Caco-2 (cell line): ENCODE results near the gene STUM. TPM values are rescaled to one million over a fixed set of nuclear protein-coding genes. Genes with fewer than 3 reads are reported as not detected.

ENCODE experiments used
- BruUV-seq: library from RNA; stranded (reverse); fragments of 400-500 nt; replicated peaks from 2 replicates; lab custom pipeline; 2021; lab: Mats Ljungman, UMichigan
- CTCF ChIA-PET: fragments of 300-600 bp; sonication (Branson Sonifier 250); formaldehyde crosslinking; loops from one replicate; lab custom pipeline; 2022; ENCODE audit warnings: antibody characterized with exemption; lab: Charles Lee
- POLR2A ChIA-PET: fragments of 300-600 bp; sonication (Branson Sonifier 250); formaldehyde crosslinking; loops from one replicate; lab custom pipeline; 2022; ENCODE audit warnings: antibody characterized with exemption; lab: Charles Lee
- DNase-seq, 2 experiments: peaks; one replicate each; pipeline versions ENCODE4 v3.0.0 to v3.0.0-alpha.2; 2020 to 2022
- H3K27me3 ChIP-seq: replicated peaks from 2 replicates; pipeline ENCODE4 v1.6.0; 2011; ENCODE audit warnings: low read length; ENCODE audit not compliant: control insufficient read depth, insufficient read depth
- H3K36me3 ChIP-seq: 2 replicates; pipeline ENCODE4 v1.5.1; 2011; ENCODE audit warnings: low read length; ENCODE audit not compliant: control insufficient read depth, insufficient read depth
- H3K4me1 ChIP-seq: fragments of 250-450 bp; sonication (Bioruptor Pico); 2 replicates; pipeline ENCODE4 v1.5.1; 2020; ENCODE audit warnings: mild to moderate bottlenecking
- H3K4me3 ChIP-seq: 2 replicates; pipeline ENCODE4 v1.5.1; 2011; ENCODE audit warnings: low read depth, mild to moderate bottlenecking, control low read depth, low read length
- H3K9me3 ChIP-seq: fragments of 250-450 bp; sonication (Bioruptor Pico); 2 replicates; pipeline ENCODE4 v1.5.1; 2020; ENCODE audit warnings: mild to moderate bottlenecking, moderate library complexity
- H3K27ac Mint-ChIP-seq: one replicate; pipeline ENCODE4 v1.8.0; 2022; ENCODE audit warnings: mixed read lengths; ENCODE audit not compliant: unreplicated experiment
- H3K27me3 Mint-ChIP-seq: one replicate; pipeline ENCODE4 v1.8.0; 2022; ENCODE audit warnings: mixed read lengths; ENCODE audit not compliant: insufficient read depth, unreplicated experiment
- H3K36me3 Mint-ChIP-seq: one replicate; pipeline ENCODE4 v1.8.0; 2022; ENCODE audit warnings: mild to moderate bottlenecking, mixed read lengths; ENCODE audit not compliant: insufficient read depth, unreplicated experiment
- H3K4me1 Mint-ChIP-seq: one replicate; pipeline ENCODE4 v1.8.0; 2022; ENCODE audit warnings: low read depth, mixed read lengths; ENCODE audit not compliant: unreplicated experiment
- H3K4me3 Mint-ChIP-seq: one replicate; pipeline ENCODE4 v1.8.0; 2022; ENCODE audit warnings: mild to moderate bottlenecking, moderate library complexity, mixed read lengths; ENCODE audit not compliant: unreplicated experiment
- H3K9me3 Mint-ChIP-seq: one replicate; pipeline ENCODE4 v1.8.0; 2022; ENCODE audit warnings: mixed read lengths; ENCODE audit not compliant: unreplicated experiment
- CTCF ChIP-seq, 2 experiments: fragments of 200-600 bp in 1 of 2; IDR thresholded peaks; 1 replicate in 1 of 2; 2 replicates in 1 of 2; pipeline versions ENCODE4 v1.5.1 to v1.8.0; 2011 to 2022; ENCODE audit warnings: antibody characterized with exemption in 1 of 2, control low read depth in 1 of 2, inconsistent platforms in 1 of 2, low read depth in 1 of 2, low read length in 1 of 2, mild to moderate bottlenecking in 1 of 2, moderate library complexity in 1 of 2; ENCODE audit not compliant: insufficient read depth in 1 of 2, severe bottlenecking in 1 of 2, unreplicated experiment in 1 of 2
- intact Hi-C: fragments of 100-400 bp; cut with micrococcal nuclease; formaldehyde crosslinking; loops from one replicate; pipeline ENCODE4 v1.10.0; 2022; ENCODE audit not compliant: unreplicated experiment
- total RNA-seq: library from RNA; stranded (reverse); gene quantifications from 2 replicates; pipeline ENCODE4 v1.2.3, GENCODE V29; 2022

STUM gene
- total RNA-seq, 1 experiment from 2014 or later, result 1.7 TPM

GRCh38 chr1:226606311-226607267, 58.0 kb downstream of the STUM start:
- H3K27me3 Mint-ChIP-seq, result no peaks in the 10 kb centered on the region
- CTCF ChIA-PET, result interaction anchor here (1.0 kb wide), 1 partner anchor 44 kb away, joined by 3 read pairs; no protein-coding TSS in a partner anchor
- Histone ChIP-seq H3K4me3 (no peak overlapping the region), H3K27me3 (no peaks in the 10 kb centered on the region), H3K36me3 (no peaks in the 10 kb centered on the region), H3K4me1 (peaks cover 11% of the 10 kb centered on the region), H3K9me3 (no peaks in the 10 kb centered on the region)
- H3K27ac Mint-ChIP-seq, result no peak overlapping the region
- TF ChIP-seq CTCF (IDR thresholded peaks at IDR 0.05; ENCODE audit: insufficient read depth in 1 of 2, low read depth in 1 of 2, low read length in 1 of 2, severe bottlenecking in 1 of 2, unreplicated experiment in 1 of 2), result no peak
- no peak for DNase-seq
- peaks cover 5% of the 10 kb centered on the region for H3K36me3 Mint-ChIP-seq
- no TSS peak for BruUV-seq
- POLR2A ChIA-PET, result no interaction called here
- H3K4me3 Mint-ChIP-seq, result no peak overlapping the region
- H3K9me3 Mint-ChIP-seq, result no peaks in the 10 kb centered on the region
- peaks cover 4% of the 10 kb centered on the region for H3K4me1 Mint-ChIP-seq
- intact Hi-C loops, result no loop called here

GRCh38 chr1:226607268-226607660, 58.7 kb downstream of the STUM start:
- no peaks in the 10 kb centered on the region for H3K27me3 Mint-ChIP-seq
- H3K4me1 Mint-ChIP-seq, result peaks cover 4% of the 10 kb centered on the region
- Histone ChIP-seq H3K27me3 (no peaks in the 10 kb centered on the region), H3K9me3 (no peaks in the 10 kb centered on the region), H3K36me3 (no peaks in the 10 kb centered on the region), H3K4me1 (peaks cover 15% of the 10 kb centered on the region), H3K4me3 (no peak overlapping the region)
- no peak for DNase-seq
- H3K4me3 Mint-ChIP-seq, result no peak overlapping the region
- H3K9me3 Mint-ChIP-seq, result no peaks in the 10 kb centered on the region
- no TSS peak for BruUV-seq
- POLR2A ChIA-PET, result no interaction called here
- H3K27ac Mint-ChIP-seq, result no peak overlapping the region
- CTCF ChIA-PET, result interaction anchor here (1.0 kb wide), 1 partner anchor 45 kb away, joined by 3 read pairs; no protein-coding TSS in a partner anchor
- no peak for TF ChIP-seq CTCF (IDR thresholded peaks at IDR 0.05; ENCODE audit: insufficient read depth in 1 of 2, low read depth in 1 of 2, low read length in 1 of 2, severe bottlenecking in 1 of 2, unreplicated experiment in 1 of 2)
- intact Hi-C loops, result no loop called here
- H3K36me3 Mint-ChIP-seq, result peaks cover 5% of the 10 kb centered on the region

GRCh38 chr1:226607821-226608220, 59.3 kb downstream of the STUM start:
- Mint-ChIP-seq H3K36me3 (peaks cover 5% of the 10 kb centered on the region), H3K27ac (no peak overlapping the region), H3K4me3 (no peak overlapping the region), H3K27me3 (no peaks in the 10 kb centered on the region), H3K4me1 (peaks cover 10% of the 10 kb centered on the region), H3K9me3 (no peaks in the 10 kb centered on the region)
- CTCF ChIA-PET, result no interaction called here
- Histone ChIP-seq H3K4me1 (peaks cover 20% of the 10 kb centered on the region), H3K9me3 (no peaks in the 10 kb centered on the region), H3K36me3 (no peaks in the 10 kb centered on the region), H3K4me3 (no peak overlapping the region), H3K27me3 (no peaks in the 10 kb centered on the region)
- no peak for DNase-seq
- no TSS peak for BruUV-seq
- POLR2A ChIA-PET, result no interaction called here
- no peak for TF ChIP-seq CTCF (IDR thresholded peaks at IDR 0.05; ENCODE audit: insufficient read depth in 1 of 2, low read depth in 1 of 2, low read length in 1 of 2, severe bottlenecking in 1 of 2, unreplicated experiment in 1 of 2)
- intact Hi-C loops, result no loop called here
